GM21526 (cell line): Measurements from ENCODE around the gene CPA2.
"Not testable (repeated sequence)": the region's sequence is repeated elsewhere in the genome, so short reads cannot be mapped to it uniquely, and the experiment has no call there.

ENCODE experiments used
- ATAC-seq: cut with Tn5 transposase; IDR thresholded peaks from one replicate; pipeline ENCODE4 v1.9.1; 2021; ENCODE audit warnings: moderate library complexity; ENCODE audit not compliant: unreplicated experiment, low FRiP score

The CPA2 gene

GRCh38 chr7:130266258-130266960 lies at the start of gene CPA2:
Gene CPA2, plus strand, starts transcription at chr7:130266863. Its CDS starts 19 bp downstream, at chr7:130266882.
- ATAC-seq, result no peak

DNA sequence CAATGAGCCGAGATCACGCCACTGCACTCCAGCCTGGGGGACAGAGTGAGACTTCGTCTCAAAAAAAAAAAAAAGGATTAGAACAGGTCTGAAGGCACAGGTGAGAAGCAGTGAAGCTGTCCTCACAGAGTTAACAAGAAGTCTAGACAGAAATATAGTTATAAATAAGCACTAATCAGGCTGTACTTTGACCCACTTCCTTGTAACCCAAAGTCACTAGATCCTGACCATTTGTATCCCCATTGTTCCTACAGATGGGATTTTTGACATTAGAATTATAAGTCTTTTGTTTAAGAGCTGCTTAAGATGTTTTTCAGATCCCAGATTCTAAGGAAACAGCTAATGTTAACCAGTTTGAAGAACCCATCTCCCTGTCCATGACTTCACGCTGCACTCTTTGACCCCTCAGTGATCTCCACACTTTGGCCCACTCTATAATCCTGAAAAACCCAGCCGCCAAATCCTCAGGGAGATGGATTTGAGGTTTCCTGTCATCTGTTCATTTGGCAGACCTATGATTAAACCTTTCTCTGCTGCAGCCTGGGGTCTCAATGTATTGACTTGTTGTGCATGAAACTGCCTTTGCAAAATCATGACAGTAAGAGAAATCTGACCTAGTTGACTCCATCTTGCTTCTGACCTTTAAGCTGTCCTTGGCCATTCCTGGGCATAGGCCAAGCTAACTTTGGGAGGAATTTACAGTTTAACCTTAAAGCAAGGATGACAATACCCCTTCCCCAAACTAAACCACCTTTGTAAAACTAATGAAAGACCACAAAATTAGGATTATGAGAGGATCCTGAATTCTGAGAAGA lies 47.6 kb upstream of the CPA2 start:
- no peak for ATAC-seq

DNA sequence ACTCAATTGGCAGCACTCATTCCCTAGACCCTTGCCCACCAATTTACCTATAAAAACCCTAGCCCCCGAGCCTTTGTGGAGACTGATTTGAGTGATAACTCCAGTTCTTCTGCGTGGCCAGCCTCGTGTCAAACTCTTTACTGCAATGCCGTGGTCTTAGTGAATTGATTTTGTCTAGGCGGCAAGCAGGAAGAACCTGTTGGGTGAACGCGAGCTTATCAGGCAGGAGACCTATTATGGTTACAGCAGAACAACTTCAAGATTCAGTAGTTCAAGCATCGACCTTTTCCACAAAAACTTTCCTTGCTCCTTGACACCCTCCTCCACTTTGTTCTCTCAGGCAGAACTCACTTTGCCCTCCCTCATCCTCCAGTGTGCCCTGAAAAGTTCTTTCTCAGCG lies 46.8 kb upstream of the CPA2 start:
- no peak for ATAC-seq

- ATAC-seq, result no peak
Observed at GRCh38 chr7:130221746-130222145, 44.9 kb upstream of the CPA2 start.

DNA sequence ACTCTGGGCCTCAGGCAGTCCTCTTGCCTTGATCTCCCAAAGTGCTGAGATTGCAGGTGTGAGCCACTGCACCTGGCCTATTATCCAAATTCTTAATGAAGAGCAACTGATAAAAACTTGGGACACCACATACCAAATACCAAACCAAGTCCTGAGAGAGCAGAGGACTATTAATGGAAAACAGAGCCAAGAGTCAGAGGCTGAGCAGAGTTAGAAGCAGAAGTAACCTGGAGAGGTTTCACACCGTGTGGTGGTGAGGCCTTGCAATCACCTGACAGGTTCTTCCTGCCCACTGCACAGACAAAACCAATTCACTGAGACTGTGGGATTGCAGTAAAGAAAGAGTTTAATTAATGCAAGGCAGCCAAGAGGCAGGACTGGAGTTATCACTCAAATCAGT lies 43.0 kb upstream of the CPA2 start:
- ATAC-seq, result no peak

GRCh38 chr7:130224210-130224609 lies 42.5 kb upstream of the CPA2 start:
- ATAC-seq, result no peak

- not testable (repeated sequence) for ATAC-seq
Observed at GRCh38 chr7:130224923-130225322, 41.7 kb upstream of the CPA2 start.

DNA sequence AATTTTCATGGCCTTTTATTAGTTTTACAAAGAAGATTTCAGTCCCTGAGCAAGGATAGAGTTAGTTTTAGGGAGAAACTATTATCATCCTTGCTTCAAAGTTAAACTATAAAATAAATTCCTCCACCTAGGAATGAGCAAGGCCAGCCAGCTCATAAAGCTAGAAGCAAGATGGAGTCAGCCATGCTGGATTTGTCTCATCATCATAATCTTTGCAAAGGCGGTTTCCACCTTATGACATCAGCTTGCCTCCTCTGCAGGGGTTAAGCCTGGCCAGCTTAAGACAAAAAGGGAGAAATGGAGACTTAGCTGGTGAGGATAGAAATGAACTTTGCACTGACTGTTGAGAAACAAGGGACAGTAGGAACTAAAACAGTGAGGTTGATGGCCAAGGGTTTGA lies 40.3 kb upstream of the CPA2 start:
- ATAC-seq, result no peak

- ATAC-seq, result no peak
Observed at GRCh38 chr7:130227883-130228575, 38.6 kb upstream of the CPA2 start.

- ATAC-seq, result no peak
Observed at GRCh38 chr7:130228840-130229502, 37.7 kb upstream of the CPA2 start.

DNA sequence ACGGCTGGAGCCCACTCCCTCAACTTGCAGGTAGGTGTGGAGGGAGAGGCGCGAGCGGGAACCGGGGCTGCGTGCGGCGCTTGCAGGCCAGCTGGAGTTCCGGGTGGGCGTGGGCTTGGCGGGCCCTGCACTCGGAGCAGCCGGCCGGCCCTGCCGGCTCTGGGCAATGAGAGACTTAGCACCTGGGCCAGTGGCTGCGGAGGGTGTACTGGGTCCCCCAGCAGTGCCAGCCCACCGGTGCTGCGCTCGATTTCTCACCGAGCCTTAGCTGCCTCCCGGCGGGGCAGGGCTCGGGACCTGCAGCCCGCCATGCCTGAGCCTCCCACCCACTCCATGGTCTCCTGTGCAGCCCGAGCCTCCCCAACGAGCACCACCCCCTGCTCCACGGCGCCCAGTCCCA lies 36.7 kb upstream of the CPA2 start:
- ATAC-seq, result not testable (repeated sequence)

- no peak for ATAC-seq
Observed at GRCh38 chr7:130231792-130232191, 34.9 kb upstream of the CPA2 start.

- no peak for ATAC-seq
Observed at GRCh38 chr7:130232209-130232608, 34.5 kb upstream of the CPA2 start.

GRCh38 chr7:130234078-130234477 lies 32.6 kb upstream of the CPA2 start:
- ATAC-seq, result no peak

GRCh38 chr7:130236361-130236760 lies 30.3 kb upstream of the CPA2 start:
- ATAC-seq, result not testable (repeated sequence)

GRCh38 chr7:130240240-130240639 lies 26.4 kb upstream of the CPA2 start:
- no peak for ATAC-seq

- no peak for ATAC-seq
Observed at GRCh38 chr7:130242198-130243014, 24.3 kb upstream of the CPA2 start.

DNA sequence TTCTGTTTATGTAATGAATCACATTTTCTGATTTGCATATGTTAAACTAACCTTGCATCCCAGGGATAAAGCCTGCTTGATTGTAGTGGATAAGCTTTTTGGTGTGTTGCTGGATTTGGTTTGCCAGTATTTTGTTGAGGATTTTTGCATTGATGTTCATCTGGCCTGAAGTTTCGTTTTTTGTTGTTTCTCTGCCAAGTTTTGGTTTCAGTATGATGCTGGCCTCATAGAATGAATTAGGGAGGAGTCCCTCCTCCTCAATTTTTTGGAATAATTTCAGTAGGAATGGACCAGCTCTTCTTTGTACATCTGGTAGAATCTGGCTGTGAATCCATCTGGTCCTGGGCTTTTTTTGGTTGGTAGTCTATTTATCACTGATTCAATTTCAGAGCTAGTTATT lies 23.2 kb upstream of the CPA2 start:
- not testable (repeated sequence) for ATAC-seq

GRCh38 chr7:130246491-130246890 lies 20.2 kb upstream of the CPA2 start:
- ATAC-seq, result not testable (repeated sequence)

GRCh38 chr7:130248842-130249241 lies 17.8 kb upstream of the CPA2 start:
- ATAC-seq, result not testable (repeated sequence)
